Gastroesophageal sphincter (tissue), 4 donors: ENCODE results near the gene FPR3. TPM values are rescaled to one million over a fixed set of nuclear protein-coding genes. Genes with fewer than 3 reads are reported as not detected.
A peak's percentile ranks its signal among the peaks of the same experiment; 100 is the strongest.

Source experiments
- ATAC-seq: fragments of 150-250 bp; one replicate; pipeline ENCODE4 v1.9.1; 2016; ENCODE audit warnings: mild to moderate bottlenecking, moderate library complexity
- H3K27ac ChIP-seq, 4 donors: fragments of 200-600 bp; sonication (generic) in 3 of 4; 1 replicate in 3 of 4; 2 replicates in 1 of 4; pipeline ENCODE4 v1.5.1; 2016 to 2019
- H3K27me3 ChIP-seq: fragments of 200-600 bp; sonication (generic); one replicate; pipeline ENCODE4 v1.5.1; 2019
- H3K36me3 ChIP-seq, 2 donors: fragments of 200-600 bp; sonication (generic); one replicate each; pipeline ENCODE4 v1.5.1; 2019; ENCODE audit warnings: control low read depth in 1 of 2
- H3K4me1 ChIP-seq, 3 donors: fragments of 200-600 bp; sonication (generic); 1 replicate in 2 of 3; 2 replicates in 1 of 3; pipeline ENCODE4 v1.5.1; 2016 to 2019; ENCODE audit warnings: control low read depth in 2 of 3
- H3K4me3 ChIP-seq, 2 donors: fragments of 200-600 bp; sonication (generic); one replicate each; pipeline ENCODE4 v1.5.1; 2019; ENCODE audit warnings: mild to moderate bottlenecking in 1 of 2, moderate library complexity in 1 of 2
- H3K9me3 ChIP-seq, 3 donors: fragments of 200-600 bp; sonication (generic); one replicate each; pipeline ENCODE4 v1.5.1; 2017 to 2019; ENCODE audit warnings: control low read depth in 2 of 3
- CTCF ChIP-seq, 4 experiments: fragments of 200-600 bp in 2 of 4; fragments of 450-650 bp in 2 of 4; sonication (generic) in 1 of 4; IDR thresholded peaks; one replicate each; pipeline ENCODE4 v1.5.1; 2017 to 2019; ENCODE audit warnings: antibody characterized with exemption in 4 of 4, mild to moderate bottlenecking in 2 of 4, moderate library complexity in 2 of 4
- EP300 ChIP-seq: sonication (generic); formaldehyde crosslinking; IDR thresholded peaks from one replicate; pipeline ENCODE4 v1.6.1; 2017; ENCODE audit warnings: antibody characterized with exemption, mild to moderate bottlenecking
- POLR2A ChIP-seq, 2 donors: fragments of 450-650 bp; IDR thresholded peaks; one replicate each; pipeline ENCODE4 v1.6.1; 2017; ENCODE audit warnings: antibody characterized with exemption in 2 of 2, mild to moderate bottlenecking in 2 of 2, moderate library complexity in 1 of 2
- POLR2AphosphoS5 ChIP-seq: sonication (generic); formaldehyde crosslinking; IDR thresholded peaks from one replicate; pipeline ENCODE4 v1.6.1; 2017; ENCODE audit warnings: antibody characterized with exemption
- WGBS, 2 donors: methylation state at CpG; one replicate each; pipeline ENCODE4 v1.1.5; 2018; ENCODE audit warnings: low coverage in 1 of 2; 5-methylcytosine and 5-hydroxymethylcytosine counted together
- total RNA-seq, 4 donors: library from RNA; depleted of rRNA; stranded (reverse); fragments of >200 nt; gene quantifications; one replicate each; pipeline ENCODE4 v1.1.0, GENCODE V29; 2016

Gene FPR3
- total RNA-seq, 4 donors from 2014 or later, result 1.9 to 16.2 (median 6.0) TPM

DNA sequence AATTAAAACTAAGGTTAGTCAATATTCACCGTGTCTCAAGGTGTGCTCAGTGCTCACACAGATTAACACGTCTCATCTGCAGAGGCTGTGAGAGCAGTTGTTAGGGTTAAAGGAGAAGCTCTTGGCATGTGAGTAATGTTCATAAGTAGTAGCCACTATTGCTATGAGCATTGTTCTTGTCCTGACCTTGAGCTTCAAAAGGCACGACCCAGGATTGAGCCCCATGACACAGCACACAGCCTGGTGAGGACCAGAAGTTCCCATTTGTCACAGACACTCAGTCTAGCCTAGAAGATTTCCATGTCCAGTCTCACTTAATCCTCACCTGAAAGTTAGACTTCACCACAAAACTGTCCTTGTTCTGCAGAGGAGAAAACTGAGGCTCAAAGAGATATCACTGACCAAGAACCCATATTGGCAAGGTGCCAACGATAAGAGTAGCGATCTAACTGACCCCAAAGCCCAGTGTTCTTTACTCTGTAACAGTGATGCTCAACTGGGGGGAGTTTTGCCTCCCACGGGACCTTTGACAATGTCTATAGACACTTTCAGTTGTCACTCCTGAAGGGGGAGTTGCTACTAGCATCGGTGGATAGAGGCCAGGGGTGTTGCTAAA lies 26.0 kb downstream of the FPR3 start:
- Histone ChIP-seq H3K27ac (no peak overlapping the region), H3K36me3 (no peaks in the 10 kb centered on the region), H3K9me3 (no peaks in the 10 kb centered on the region), H3K4me3 (no peak overlapping the region), H3K4me1 (no peaks in the 10 kb centered on the region), H3K27me3 (no peaks in the 10 kb centered on the region)
- no peak for ATAC-seq
- TF ChIP-seq EP300 (no peak), POLR2AphosphoS5 (no peak), CTCF (IDR thresholded peaks at IDR 0.05) (no peak), POLR2A (IDR thresholded peaks at IDR 0.05) (no peak)
- 58% methylated on average over 2 to 4 of the region's 7 CpGs for WGBS, 2 donors

DNA sequence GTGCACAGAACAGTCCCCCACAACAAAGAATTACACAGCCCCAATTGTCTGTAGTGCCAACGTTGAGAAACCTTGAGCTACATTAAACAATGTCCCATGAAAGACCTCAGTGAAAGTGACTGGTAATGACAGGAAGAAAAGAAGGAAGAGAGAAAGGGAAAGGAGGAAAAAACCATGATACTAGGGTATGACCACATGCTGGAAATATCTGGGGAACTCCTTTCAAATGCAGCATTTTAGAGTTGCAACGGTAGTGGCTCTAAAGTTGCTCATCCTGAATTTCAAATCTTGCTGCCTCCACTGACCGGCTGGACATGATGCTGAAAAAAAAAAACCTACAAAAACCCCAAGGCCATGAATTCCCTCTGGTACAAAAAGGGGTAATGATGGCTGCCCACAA lies 26.5 kb downstream of the FPR3 start:
- no peaks in the 10 kb centered on the region for H3K27me3 ChIP-seq
- no peaks in the 10 kb centered on the region for H3K36me3 ChIP-seq
- no peak overlapping the region for H3K27ac ChIP-seq
- ATAC-seq, result no peak
- no peaks in the 10 kb centered on the region for H3K4me1 ChIP-seq
- 59 to 68% methylated on average over 2 to 3 of the region's 3 CpGs for WGBS, 2 donors
- no peak overlapping the region for H3K4me3 ChIP-seq
- no peak for TF ChIP-seq EP300
- peaks cover 0 to 1% (median 0%) of the 10 kb centered on the region in 3 donors for H3K9me3 ChIP-seq

DNA sequence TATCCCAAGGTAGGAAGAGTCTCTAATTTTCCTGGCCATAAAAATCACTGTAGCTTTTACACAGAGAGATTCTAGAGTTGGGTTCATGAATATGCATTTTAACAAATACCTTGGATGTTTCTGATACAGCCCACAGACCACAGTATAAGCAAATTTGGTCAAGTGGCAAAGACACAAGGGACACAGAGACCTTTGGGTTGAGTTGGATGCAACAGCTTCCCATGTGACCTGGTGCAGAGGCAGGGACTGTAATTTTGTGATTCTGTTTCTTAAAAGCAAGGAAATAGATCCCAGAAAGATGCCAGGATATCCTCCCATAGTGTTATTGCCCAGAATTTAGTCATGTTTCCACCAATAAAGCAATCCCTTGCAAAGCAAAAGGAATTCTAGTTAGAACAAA lies 27.0 kb downstream of the FPR3 start:
- Histone ChIP-seq H3K36me3 (no peaks in the 10 kb centered on the region), H3K27me3 (no peaks in the 10 kb centered on the region), H3K9me3 (peaks cover 0 to 6% (median 0%) of the 10 kb centered on the region in 3 donors), H3K4me3 (no peak overlapping the region), H3K4me1 (no peaks in the 10 kb centered on the region), H3K27ac (no peak overlapping the region)
- no peak for TF ChIP-seq POLR2AphosphoS5
- TF ChIP-seq POLR2A (IDR thresholded peaks at IDR 0.05), result no peak
- TF ChIP-seq EP300, result no peak
- TF ChIP-seq CTCF (IDR thresholded peaks at IDR 0.05), result no peak
- ATAC-seq, result no peak

- no peak for TF ChIP-seq EP300
- TF ChIP-seq POLR2AphosphoS5, result no peak
- no peak for TF ChIP-seq POLR2A (IDR thresholded peaks at IDR 0.05)
- no peak for TF ChIP-seq CTCF (IDR thresholded peaks at IDR 0.05)
Observed at GRCh38 chr19:51822325-51822724, 27.4 kb downstream of the FPR3 start.

DNA sequence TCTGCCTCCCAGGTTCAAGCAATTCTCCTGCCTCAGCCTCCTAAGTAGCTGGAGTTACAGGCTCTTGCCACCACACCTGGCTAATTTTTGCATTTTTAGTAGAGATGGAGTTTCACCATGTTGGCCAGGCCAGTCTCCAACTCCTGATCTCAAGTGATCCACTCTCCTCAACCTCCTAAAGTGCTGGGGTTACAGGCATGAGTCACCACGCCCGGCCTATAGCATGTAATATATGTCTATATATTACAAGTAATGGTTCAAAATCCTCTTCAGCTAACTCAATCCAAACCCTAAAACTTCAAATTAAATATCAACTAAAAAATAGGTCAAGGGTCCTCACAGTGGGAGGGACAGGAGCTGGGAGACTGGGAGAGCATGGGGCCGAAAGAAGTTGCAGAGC lies 28.0 kb downstream of the FPR3 start:
- no peak overlapping the region for H3K4me3 ChIP-seq
- TF ChIP-seq POLR2A (IDR thresholded peaks at IDR 0.05), result no peak
- WGBS, 2 donors, result 92 to 94% methylated on average over 3 of the region's 3 CpGs
- ATAC-seq, result no peak
- no peaks in the 10 kb centered on the region for H3K36me3 ChIP-seq
- no peaks in the 10 kb centered on the region for H3K4me1 ChIP-seq
- H3K27ac ChIP-seq, result no peak overlapping the region
- H3K9me3 ChIP-seq, result peaks cover 0 to 6% (median 0%) of the 10 kb centered on the region in 3 donors
- no peaks in the 10 kb centered on the region for H3K27me3 ChIP-seq

More at GRCh38 chr19:51822325-51822724, 27.4 kb downstream of the FPR3 start:
- 96% methylated on average over 2 of the region's 2 CpGs; no CpG with 5 or more reads in 1 of the 2 donors for WGBS, 2 donors
- H3K36me3 ChIP-seq, result no peaks in the 10 kb centered on the region
- no peak for ATAC-seq
- H3K9me3 ChIP-seq, result peaks cover 0 to 6% (median 0%) of the 10 kb centered on the region in 3 donors
- no peaks in the 10 kb centered on the region for H3K27me3 ChIP-seq
- no peak overlapping the region for H3K27ac ChIP-seq
- no peak overlapping the region for H3K4me3 ChIP-seq
- H3K4me1 ChIP-seq, result no peaks in the 10 kb centered on the region

GRCh38 chr19:51824281-51825005 lies 29.5 kb downstream of the FPR3 start:
- Histone ChIP-seq H3K36me3 (no peaks in the 10 kb centered on the region), H3K4me1 (no peaks in the 10 kb centered on the region), H3K27me3 (no peaks in the 10 kb centered on the region), H3K4me3 (no peak overlapping the region), H3K9me3 (peaks cover 0 to 6% (median 0%) of the 10 kb centered on the region in 3 donors), H3K27ac (no peak overlapping the region)
- TF ChIP-seq EP300, result no peak
- TF ChIP-seq POLR2AphosphoS5, result no peak
- no peak for TF ChIP-seq CTCF (IDR thresholded peaks at IDR 0.05)
- peak; percentile 48 for ATAC-seq
- 82 to 90% methylated on average over 11 to 13 of the region's 13 CpGs for WGBS, 2 donors
